Stimulated activated CD4-positive, alpha-beta T cell treated with anti-CD3 and anti-CD28 coated beads, TNF-alpha, amount 100 ng/mL, for 4 hours (primary cell): ENCODE data around the gene SLC38A1.

Experiments
- DNase-seq, 3 experiments: peaks; one replicate each; pipeline ENCODE4 v3.0.0-alpha.2; 2020; ENCODE audit warnings: low read depth in 3 of 3

Gene SLC38A1

GRCh38 chr12:46134852-46135251 lies 134.0 kb downstream of the SLC38A1 start:
- no peak for DNase-seq

- no peak for DNase-seq
Measured at GRCh38 chr12:46134205-46134811, 134.5 kb downstream of the SLC38A1 start.

DNA sequence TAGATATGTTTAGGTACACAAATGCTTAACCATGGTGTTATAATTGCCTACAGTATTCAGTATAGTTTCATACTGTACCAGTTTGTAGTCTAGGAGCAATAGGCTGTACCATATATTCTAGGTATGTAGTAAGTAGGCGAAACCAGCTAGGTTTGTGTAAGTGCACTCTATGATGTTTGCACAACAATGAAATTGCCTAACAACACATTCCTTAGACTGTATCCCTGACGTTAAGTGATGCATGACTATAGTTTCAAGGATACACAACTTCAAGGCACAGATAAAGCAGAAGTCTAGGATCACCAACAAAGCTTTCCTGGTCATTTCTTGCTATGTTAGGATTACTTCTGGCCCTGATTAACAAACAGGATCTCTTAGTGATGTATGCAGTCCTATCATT lies 135.1 kb downstream of the SLC38A1 start:
- DNase-seq = no peak
